ENCODE measurements around the gene NELL1.

The NELL1 gene

GRCh38 chr11:20874358-20874757 lies 205.0 kb downstream of the NELL1 start:
- TF ChIP-seq CTCF (IDR thresholded peaks at IDR 0.05; ENCODE audit: low read depth, low read length, missing control alignments): no peak
- in situ Hi-C loops (cut with HindIII; ENCODE audit: low sequenced_read_pairs): no loop called here
- H3K4me3 ChIP-seq (ENCODE audit: low read depth, low read length): no peak overlapping the region
- DNase-seq (ENCODE audit: low read depth): no peak

- TF ChIP-seq CTCF (IDR thresholded peaks at IDR 0.05; ENCODE audit: low read depth, low read length, missing control alignments): no peak
- in situ Hi-C loops (cut with HindIII; ENCODE audit: low sequenced_read_pairs): no loop called here
- DNase-seq (ENCODE audit: low read depth): no peak
- no peak overlapping the region for H3K4me3 ChIP-seq (ENCODE audit: low read depth, low read length)
These were observed 206.5 kb downstream of the NELL1 start for GRCh38 chr11:20875889-20876288.

- in situ Hi-C loops (cut with HindIII; ENCODE audit: low sequenced_read_pairs): no loop called here
- no peak overlapping the region for H3K4me3 ChIP-seq (ENCODE audit: low read depth, low read length)
- TF ChIP-seq CTCF (IDR thresholded peaks at IDR 0.05; ENCODE audit: low read depth, low read length, missing control alignments): no peak
- no peak for DNase-seq (ENCODE audit: low read depth)
These were observed 207.4 kb downstream of the NELL1 start for GRCh38 chr11:20876738-20877137.

- in situ Hi-C loops (cut with HindIII; ENCODE audit: low sequenced_read_pairs): no loop called here
- no peak overlapping the region for H3K4me3 ChIP-seq (ENCODE audit: low read depth, low read length)
- no peak for DNase-seq (ENCODE audit: low read depth)
- no peak for TF ChIP-seq CTCF (IDR thresholded peaks at IDR 0.05; ENCODE audit: low read depth, low read length, missing control alignments)
These were observed 210.7 kb downstream of the NELL1 start for GRCh38 chr11:20880094-20880493.

GRCh38 chr11:20881328-20882079 lies 212.1 kb downstream of the NELL1 start:
- in situ Hi-C loops (cut with HindIII; ENCODE audit: low sequenced_read_pairs): no loop called here
- no peak overlapping the region for H3K4me3 ChIP-seq (ENCODE audit: low read depth, low read length)
- no peak for TF ChIP-seq CTCF (IDR thresholded peaks at IDR 0.05; ENCODE audit: low read depth, low read length, missing control alignments)
- no peak for DNase-seq (ENCODE audit: low read depth)

- H3K4me3 ChIP-seq (ENCODE audit: low read depth, low read length): no peak overlapping the region
- TF ChIP-seq CTCF (IDR thresholded peaks at IDR 0.05; ENCODE audit: low read depth, low read length, missing control alignments): no peak
- in situ Hi-C loops (cut with HindIII; ENCODE audit: low sequenced_read_pairs): no loop called here
These were observed 217.8 kb downstream of the NELL1 start for GRCh38 chr11:20887137-20887536.

More at GRCh38 chr11:20887137-20887536, 217.8 kb downstream of the NELL1 start:
- no peak for DNase-seq (ENCODE audit: low read depth)
